HG03175 (cell line): ENCODE results near the gene ADK.
"Not testable (repeated sequence)": the region's sequence is repeated elsewhere in the genome, so short reads cannot be mapped to it uniquely, and the experiment has no call there.

ENCODE experiments used
- ATAC-seq: cut with Tn5 transposase; IDR thresholded peaks from one replicate; pipeline ENCODE4 v1.9.1; 2021; ENCODE audit warnings: mild to moderate bottlenecking, moderate library complexity; ENCODE audit not compliant: unreplicated experiment

ADK gene

GRCh38 chr10:74140553-74140952 is 10.5 kb upstream of the ADK start:
- no peak for ATAC-seq

DNA sequence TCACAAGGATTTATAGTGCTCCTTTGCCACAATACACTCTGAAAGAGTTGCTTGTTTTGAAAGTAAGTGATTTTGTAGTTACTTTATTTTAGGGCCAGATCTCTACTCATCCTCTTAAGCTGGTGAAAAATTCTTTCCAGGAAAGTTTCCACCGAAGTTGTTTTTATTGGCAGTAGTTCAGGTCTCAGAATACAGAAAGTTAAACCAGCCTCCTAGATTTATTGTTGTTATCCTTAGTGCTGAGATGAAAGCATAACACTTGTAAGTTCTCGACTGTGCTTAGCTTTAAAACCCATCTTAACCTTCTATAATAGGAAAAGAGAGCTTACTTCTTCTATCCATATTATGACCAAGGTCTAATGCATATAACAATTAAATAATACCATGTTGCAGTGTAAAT is 5.9 kb upstream of the ADK start:
- ATAC-seq: no peak

DNA sequence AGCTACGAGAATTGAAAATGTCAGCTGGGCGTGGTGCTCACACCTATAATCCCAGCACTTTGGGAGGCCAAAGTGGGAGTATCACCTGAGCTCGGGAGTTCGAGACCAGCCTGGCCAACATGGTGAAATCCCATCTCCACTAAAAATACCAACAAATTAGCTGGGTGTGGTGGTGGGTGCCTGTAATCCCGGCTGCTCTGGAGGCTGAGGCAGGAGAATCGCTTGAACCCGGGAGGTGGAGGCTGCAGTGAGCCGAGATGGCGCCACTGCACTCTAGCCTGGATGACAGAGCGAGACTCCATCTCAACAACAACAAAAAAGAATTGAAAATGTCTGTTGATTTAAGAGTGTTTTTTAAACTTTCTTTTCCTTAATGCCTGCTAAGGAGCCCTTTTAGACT is 4.0 kb upstream of the ADK start:
- not testable (repeated sequence) for ATAC-seq

- ATAC-seq: peak; percentile 45
Observed at GRCh38 chr10:74150204-74150989, 624 bp upstream of the ADK start, which contains the start of gene AP3M1. Gene AP3M1 (minus strand): TSS chr10:74150828. CDS start chr10:74138379, 12,449 bp downstream.

- ATAC-seq: no peak
Observed at GRCh38 chr10:74151879-74152722, 1.1 kb downstream of the ADK start.

- no peak for ATAC-seq
Observed at GRCh38 chr10:74153123-74153522, 2.1 kb downstream of the ADK start.

GRCh38 chr10:74153676-74154075 is 2.7 kb downstream of the ADK start:
- ATAC-seq: no peak

- no peak for ATAC-seq
Observed at GRCh38 chr10:74156919-74157289, 5.9 kb downstream of the ADK start.

DNA sequence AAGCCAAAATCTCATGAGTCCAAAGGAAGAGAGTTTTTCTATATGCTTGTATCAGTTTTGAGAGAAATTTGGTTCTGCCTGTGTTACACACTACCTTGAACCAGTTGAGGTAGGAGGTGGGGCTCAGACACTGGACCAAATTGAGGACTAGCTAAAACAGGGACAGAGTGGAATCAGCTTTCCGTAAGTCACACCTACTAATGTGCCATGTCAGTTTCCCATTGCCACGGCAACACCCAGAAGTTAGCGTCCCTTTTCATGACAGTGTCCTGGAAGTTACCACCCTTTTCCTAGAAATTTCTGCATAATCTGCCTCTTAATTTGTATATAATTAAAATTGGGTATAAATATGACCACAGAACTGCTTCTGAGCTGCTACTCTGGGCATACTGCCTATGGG is 9.0 kb downstream of the ADK start:
- ATAC-seq: no peak

DNA sequence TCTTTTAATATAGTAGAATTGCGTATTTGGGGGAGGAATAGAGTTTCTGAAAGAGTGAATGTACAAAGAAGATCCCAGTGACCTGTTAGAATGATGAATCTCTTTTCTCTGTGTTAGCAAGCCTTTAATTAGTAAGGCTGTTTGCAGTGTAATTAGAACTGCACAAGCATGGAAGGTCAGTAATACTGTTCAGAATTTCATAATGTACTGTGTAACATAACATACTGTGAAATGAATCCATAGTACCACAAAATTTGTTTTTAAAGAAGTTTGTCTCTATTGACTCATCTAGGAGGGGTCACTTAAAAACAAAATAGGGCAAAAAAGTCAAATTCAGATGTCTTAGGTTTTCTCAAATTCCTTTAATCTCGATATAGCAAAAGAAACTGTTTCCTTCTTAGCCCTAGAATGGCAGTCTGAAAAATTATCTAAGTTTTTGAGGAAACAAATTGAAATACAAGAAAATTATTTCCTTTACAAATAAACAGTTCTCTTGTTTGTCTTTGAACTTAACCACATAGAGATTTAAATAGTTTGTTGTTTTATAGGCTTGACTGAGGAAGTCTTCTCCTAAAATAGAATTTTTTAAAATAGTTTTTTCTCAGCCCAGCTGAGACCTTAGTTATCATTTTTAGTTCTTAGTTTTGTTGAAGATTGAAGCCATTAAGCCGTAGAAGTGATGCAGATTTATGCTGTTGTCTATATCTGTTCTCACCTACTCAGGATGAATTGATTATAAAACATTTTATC is 12.5 kb downstream of the ADK start:
- ATAC-seq: no peak

DNA sequence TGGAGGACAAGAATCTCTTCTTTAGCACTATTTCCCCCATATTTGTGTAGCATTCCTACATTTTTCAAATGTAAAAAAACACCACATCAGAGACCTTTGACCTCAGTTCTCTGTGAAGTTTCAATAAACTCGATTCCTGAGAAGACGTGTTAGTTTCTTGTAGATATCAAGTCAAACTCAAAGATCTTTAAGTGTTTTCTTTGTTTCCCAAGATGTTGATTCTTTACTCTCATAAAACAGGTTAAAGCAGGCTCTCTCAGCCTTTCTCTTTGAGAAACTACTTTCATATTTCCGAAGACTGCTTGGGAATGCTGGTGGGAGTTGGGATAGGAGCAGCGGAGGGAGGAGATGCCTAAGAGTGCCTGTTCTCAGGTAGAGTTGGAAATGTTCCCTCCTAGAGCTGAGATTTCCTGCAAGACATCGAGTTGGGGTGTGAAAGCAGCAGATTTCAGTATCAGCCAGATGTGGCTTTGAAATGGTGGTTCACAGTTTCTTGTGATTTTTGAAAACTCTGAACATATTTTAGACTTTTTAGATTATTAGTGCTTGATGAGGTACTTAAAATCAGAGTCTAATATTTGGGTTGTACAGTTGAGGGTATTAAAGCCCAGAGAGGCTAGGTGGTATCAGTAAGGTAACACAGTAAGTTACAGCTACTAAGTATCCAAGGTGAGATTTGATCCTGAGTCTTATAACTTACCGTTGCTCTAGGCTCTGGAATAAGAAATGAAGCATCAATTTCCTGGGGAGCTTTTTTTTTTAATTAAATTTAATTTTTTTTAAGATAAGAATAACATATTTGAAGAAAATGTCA is 13.9 kb downstream of the ADK start:
- no peak for ATAC-seq

- no peak for ATAC-seq
Observed at GRCh38 chr10:74165530-74165901, 14.5 kb downstream of the ADK start.

DNA sequence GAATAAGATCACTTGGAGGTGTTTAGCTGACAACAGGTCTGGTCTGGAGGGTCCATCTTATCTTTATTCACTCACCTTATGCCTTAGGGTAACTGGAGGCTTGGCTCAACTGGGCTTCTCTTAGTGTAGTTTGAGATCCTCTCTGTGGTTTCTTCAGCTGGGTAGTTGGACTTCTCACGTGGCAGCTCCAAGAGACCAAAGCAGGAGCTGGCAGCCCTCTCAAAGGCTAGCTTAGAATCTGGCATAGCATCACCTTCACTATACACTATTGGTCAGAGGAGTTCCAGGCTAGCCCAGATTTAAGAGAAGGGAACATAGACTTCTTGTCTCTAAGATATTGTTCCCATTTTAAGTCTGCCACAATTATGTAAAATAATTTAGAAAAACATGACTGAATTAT is 16.4 kb downstream of the ADK start:
- no peak for ATAC-seq

DNA sequence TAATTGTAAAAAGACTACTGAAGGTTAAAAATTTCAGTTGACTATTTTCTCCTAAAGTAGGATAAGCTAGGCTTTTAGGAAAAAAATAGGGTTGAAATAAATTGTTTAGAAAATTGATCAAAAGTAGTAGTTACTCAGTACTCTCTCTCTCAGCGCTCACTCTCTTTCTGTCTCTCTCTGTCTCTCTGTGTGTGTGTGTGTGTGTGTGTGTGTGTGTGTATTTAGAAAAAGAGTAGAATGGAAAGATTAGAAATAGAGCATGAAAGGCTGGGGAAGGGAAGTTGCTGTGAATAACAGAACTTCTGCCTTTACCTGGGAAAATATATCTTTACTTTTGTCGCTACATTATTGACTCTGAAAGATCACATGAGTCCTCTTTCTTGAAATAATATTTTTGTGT is 20.6 kb downstream of the ADK start:
- ATAC-seq: no peak

GRCh38 chr10:74174521-74174920 is 23.5 kb downstream of the ADK start:
- ATAC-seq: no peak

DNA sequence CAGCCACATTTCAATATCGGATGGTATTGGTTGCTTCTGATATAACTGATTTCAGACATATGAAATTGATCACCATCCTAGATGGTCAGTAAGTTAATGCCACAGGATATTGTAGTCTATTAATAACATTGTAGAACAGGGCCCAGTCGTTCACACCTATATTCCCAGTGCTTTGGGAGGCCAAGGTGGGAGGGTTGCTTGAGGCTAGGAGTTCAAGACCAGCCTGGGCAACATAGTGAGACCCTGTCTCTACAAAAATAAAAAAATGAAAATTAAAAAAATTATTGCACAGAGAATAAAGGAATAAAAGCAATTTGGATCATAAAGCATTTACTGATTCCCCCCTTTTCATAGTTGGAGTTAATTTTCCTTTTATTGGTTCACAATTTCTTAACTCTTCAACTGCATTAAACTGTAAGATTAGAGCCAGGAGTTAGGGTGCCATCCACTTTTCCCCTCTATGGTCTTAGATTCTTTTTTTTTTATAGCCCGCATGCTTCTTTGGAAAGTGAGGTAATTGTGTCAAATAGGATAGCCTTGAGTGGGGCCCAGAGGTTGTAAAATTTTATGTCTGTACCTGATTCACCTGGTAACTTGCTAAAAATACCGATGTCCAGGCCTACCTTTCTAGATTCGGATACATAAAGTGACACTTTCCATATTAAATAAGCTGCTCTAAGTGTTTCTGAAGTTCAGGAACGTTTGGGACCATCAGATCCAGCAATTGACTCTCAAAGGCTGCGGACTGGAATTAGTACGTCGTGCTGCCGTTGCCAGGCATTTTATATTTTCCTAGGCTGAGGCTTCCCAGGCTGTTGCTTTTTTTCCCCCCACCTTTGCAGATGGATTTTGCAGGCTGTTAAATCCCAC is 24.7 kb downstream of the ADK start:
- ATAC-seq: no peak

- peak; percentile 93 for ATAC-seq
Observed at GRCh38 chr10:74176380-74177139, 25.5 kb downstream of the ADK start.

GRCh38 chr10:74177140-74177677 is 26.2 kb downstream of the ADK start:
- no peak for ATAC-seq
